Renal pelvis (tissue), 12 donors: ENCODE data around the gene RUBCNL. TPM values are rescaled to one million over a fixed set of nuclear protein-coding genes. Genes with fewer than 3 reads are reported as not detected.
"Not testable (repeated sequence)": the region's sequence is repeated elsewhere in the genome, so short reads cannot be mapped to it uniquely, and the experiment has no call there.

ENCODE experiments used
- DNase-seq: peaks from one replicate; pipeline ENCODE4 v3.0.0-alpha.2; 2013
- long read RNA-seq, 16 experiments: transcript quantifications; one replicate each; lab custom pipeline, GENCODE V29; 2026
- polyA plus RNA-seq, 3 donors: library from polyadenylated mRNA; unstranded; fragments of 120-200 nt; gene quantifications; one replicate each; pipeline ENCODE4 v1.2.1, GENCODE V29; 2013; ENCODE audit not compliant: insufficient read length in 3 of 3

Gene RUBCNL, protein sequence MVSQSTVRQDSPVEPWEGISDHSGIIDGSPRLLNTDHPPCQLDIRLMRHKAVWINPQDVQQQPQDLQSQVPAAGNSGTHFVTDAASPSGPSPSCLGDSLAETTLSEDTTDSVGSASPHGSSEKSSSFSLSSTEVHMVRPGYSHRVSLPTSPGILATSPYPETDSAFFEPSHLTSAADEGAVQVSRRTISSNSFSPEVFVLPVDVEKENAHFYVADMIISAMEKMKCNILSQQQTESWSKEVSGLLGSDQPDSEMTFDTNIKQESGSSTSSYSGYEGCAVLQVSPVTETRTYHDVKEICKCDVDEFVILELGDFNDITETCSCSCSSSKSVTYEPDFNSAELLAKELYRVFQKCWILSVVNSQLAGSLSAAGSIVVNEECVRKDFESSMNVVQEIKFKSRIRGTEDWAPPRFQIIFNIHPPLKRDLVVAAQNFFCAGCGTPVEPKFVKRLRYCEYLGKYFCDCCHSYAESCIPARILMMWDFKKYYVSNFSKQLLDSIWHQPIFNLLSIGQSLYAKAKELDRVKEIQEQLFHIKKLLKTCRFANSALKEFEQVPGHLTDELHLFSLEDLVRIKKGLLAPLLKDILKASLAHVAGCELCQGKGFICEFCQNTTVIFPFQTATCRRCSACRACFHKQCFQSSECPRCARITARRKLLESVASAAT
- polyA plus RNA-seq: 1 to 10 TPM; 2.3 to 3.3 (median 2.3) TPM
- long read RNA-seq, donor 1: 0 reads
- long read RNA-seq, donor 2: 0 reads
- long read RNA-seq, donor 3: 0 reads
- long read RNA-seq, donor 4, partial matches to known transcripts: 0 of 2 reads
- long read RNA-seq, donor 4, other reads (novel, unspliced or antisense): 0 of 2 reads
- long read RNA-seq, donor 5: 0 reads
- long read RNA-seq, donor 6: 0 reads
- long read RNA-seq, donor 7: 0 reads
- long read RNA-seq, donor 8: 0 reads
- long read RNA-seq, donor 9, partial matches to known transcripts: 0 of 1 reads
- long read RNA-seq, donor 9, other reads (novel, unspliced or antisense): 0 of 1 reads
- long read RNA-seq, donor 10: 0 reads
- long read RNA-seq, donor 11: 0 reads
- long read RNA-seq, donor 12: 0 reads
- long read RNA-seq, donor 13: 0 reads
- long read RNA-seq, donor 14: 0 reads
- long read RNA-seq, donor 15: 0 reads
- long read RNA-seq, donor 16: 0 reads

GRCh38 chr13:46387064-46387851, at the start of gene RUBCNL:
RUBCNL (minus strand) TSS chr13:46387252; CDS start chr13:46372475, 14,777 bp downstream.
- no peak for DNase-seq

DNA sequence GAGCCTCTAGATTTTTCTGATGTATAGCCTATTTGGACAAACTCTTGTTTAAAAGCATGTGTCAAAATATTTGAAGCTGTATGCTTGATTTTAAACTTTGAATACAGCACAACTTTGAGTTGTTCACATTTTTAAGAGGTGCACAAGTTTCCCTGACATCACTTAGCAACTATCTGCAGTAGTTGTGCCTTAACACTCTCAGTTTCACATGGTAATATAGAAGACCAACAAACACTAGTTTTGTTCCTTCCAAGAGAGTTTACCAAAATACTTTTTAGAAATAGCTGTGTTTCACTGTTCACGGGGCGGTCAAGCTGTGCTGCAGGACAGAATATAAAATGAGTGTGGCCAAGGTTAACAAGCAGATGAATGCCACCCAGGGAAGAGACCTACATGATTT, 42.5 kb upstream of the RUBCNL start:
- DNase-seq: not testable (repeated sequence)

- DNase-seq: no peak
These were observed 18.4 kb upstream of the RUBCNL start for GRCh38 chr13:46405457-46405856.

- no peak for DNase-seq
These were observed 17.7 kb upstream of the RUBCNL start for GRCh38 chr13:46404733-46405100.

DNA sequence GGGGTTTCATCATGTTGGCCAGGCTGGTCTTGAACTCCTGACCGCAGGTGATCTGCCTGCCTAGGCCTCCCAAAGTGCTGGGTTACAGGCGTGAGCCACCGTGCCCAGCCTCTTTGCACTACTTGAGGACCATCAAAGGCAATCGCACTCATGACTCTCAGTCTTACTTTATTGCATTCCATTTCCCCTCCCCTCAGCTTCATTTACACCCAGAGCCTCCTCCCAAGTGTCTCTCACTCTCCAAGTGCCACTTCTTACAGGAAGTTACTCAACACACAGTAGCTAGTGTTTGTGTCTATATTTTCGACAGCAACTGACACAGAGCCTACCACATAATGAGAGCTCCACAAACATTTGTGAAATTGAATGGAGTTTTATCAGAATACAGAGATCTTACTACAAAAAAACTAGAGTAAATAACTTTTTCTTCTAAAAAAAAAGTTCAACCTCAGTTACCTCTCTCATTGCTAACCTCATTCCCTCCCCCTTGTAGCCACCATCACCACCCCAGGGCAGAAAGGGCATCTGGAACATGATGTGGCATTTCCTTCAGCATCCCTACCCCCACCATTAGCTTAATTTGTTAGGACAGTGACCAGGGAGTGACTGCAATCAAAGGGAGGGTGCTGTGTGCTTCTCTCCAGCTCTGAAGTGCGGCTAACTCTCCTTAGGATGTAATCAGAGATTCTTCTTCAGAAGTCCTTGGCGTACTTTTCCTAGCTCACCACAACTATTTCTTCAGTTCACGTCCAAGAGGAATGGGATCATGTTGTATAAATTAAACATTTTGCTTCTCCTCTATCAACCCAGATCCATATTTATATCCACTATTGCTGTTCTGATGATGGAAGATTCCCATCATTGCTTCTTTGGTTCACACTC, 17.0 kb upstream of the RUBCNL start:
- no peak for DNase-seq

- no peak for DNase-seq
These were observed 15.1 kb upstream of the RUBCNL start for GRCh38 chr13:46402178-46402577.

GRCh38 chr13:46401432-46401831, 14.4 kb upstream of the RUBCNL start:
- no peak for DNase-seq

- DNase-seq: no peak
These were observed 9.3 kb upstream of the RUBCNL start for GRCh38 chr13:46396341-46396740.

GRCh38 chr13:46392967-46393366, 5.9 kb upstream of the RUBCNL start:
- no peak for DNase-seq

DNA sequence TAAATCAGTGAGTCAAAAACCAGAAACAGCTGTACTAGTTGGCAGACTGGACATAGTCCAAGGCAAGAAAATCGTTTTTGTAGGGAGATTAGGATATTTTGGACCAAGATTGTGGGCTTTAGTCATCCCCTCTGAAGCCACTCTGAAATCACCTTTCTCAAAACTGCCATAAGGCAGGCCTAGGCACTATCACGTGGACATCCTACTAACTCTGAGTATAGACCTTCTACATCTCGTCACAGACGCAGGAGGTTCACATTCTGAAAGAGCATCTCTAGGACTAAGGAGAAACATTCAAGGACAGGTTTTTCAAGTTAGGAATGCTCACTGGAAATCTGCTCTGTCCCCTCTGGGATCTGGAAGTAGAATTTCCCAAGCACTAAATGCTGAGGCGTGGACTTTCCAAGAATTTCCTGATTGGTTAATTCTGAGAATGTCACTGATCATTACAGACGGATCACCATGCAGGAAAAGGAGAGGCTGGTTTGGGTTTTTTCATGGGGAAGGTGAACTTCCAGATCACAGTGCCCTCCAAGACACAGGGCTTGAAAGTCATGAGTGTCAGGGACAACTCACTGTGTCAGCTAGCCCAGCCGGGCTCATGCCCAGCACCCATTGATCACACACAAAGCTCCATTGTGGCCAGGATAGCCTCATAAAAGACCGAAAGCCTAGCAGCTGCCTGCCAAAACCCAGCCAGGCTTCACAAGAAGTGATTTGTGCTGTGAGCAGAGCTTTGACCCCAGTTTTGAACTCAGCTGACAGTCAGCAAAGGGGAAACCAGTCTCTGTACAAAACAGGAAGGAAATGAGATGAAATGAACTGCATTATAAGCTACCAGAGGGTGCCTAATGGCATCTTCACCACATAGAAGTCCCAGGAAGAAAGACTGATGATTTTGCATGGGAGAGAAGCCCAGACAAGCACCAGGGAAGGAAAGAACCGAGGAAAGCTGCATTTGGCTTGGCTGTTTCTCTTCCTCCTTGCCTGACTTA, 2.7 kb upstream of the RUBCNL start:
- no peak for DNase-seq

- DNase-seq: no peak
These were observed 1.8 kb upstream of the RUBCNL start for GRCh38 chr13:46388846-46389245.

GRCh38 chr13:46388308-46388707, 1.3 kb upstream of the RUBCNL start:
- no peak for DNase-seq

GRCh38 chr13:46386392-46387063, 524 bp downstream of the RUBCNL start:
- no peak for DNase-seq

GRCh38 chr13:46385946-46386345, 1.1 kb downstream of the RUBCNL start:
- no peak for DNase-seq

GRCh38 chr13:46383383-46383782, 3.7 kb downstream of the RUBCNL start:
- no peak for DNase-seq

DNA sequence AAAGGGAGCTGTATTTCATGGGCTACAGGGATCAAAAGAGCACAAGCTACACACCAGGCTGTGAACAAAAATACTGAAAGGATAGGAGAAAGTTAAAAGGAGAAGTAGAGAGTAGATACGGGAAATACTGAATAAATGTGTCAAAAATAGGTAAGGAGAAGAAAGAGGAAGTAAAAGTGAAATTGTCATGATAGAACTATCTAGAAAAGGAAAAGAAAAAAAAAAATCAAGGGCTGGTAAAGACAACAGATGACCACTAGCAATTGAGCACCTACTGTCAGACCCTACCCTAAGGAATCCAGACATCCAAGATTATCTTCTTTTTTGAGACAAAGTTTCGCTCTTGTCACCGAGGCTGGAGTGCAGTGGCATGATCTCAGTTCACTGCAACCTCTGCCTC, 4.8 kb downstream of the RUBCNL start:
- DNase-seq: no peak

DNA sequence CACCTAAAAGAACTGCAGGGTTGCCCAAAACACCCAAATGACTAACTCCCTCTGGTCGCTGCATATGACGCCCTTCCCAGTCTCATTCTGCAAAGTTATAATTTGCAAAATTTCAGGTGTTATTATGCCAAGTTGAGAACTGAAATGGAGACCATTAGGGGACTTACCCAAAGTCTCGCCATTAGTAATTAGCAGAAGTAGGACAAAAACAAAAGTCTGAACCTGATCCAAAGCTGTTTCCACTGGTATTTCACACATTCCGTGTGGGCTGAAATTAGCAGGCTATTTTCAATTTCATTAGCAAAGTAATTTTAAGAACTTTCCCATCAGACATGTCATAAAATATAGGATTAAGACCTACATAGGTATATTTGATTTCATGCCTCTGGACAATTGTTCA, 6.8 kb downstream of the RUBCNL start:
- no peak for DNase-seq

GRCh38 chr13:46379611-46380010, 7.4 kb downstream of the RUBCNL start:
- DNase-seq: no peak

GRCh38 chr13:46378411-46378810, 8.6 kb downstream of the RUBCNL start:
- no peak for DNase-seq
